ENCODE data around the gene DCUN1D4.
A peak's percentile ranks its signal among the peaks of the same experiment; 100 is the strongest.

Gene DCUN1D4

GRCh38 chr4:51842554-51843308 lies at the start of gene DCUN1D4:
Gene DCUN1D4, plus strand, starts transcription at chr4:51843153. Its CDS starts 90 bp downstream, at chr4:51843243.
- peak; percentile 99 for DNase-seq

- DNase-seq, result no peak
Observed at GRCh38 chr4:51820443-51821234, 22.3 kb upstream of the DCUN1D4 start.

- DNase-seq, result no peak
Observed at GRCh38 chr4:51825341-51825740, 17.6 kb upstream of the DCUN1D4 start.

GRCh38 chr4:51830156-51830720 lies 12.7 kb upstream of the DCUN1D4 start:
- no peak for DNase-seq

GRCh38 chr4:51831133-51831532 lies 11.8 kb upstream of the DCUN1D4 start:
- DNase-seq, result peak; percentile 62

- DNase-seq, result no peak
Observed at GRCh38 chr4:51833236-51833635, 9.7 kb upstream of the DCUN1D4 start.

- DNase-seq, result no peak
Observed at GRCh38 chr4:51835079-51835478, 7.9 kb upstream of the DCUN1D4 start.

GRCh38 chr4:51835855-51836254 lies 7.1 kb upstream of the DCUN1D4 start:
- DNase-seq, result peak; percentile 52

- DNase-seq, result peak; percentile 36
Observed at GRCh38 chr4:51836549-51836948, 6.4 kb upstream of the DCUN1D4 start.

- no peak for DNase-seq
Observed at GRCh38 chr4:51840781-51841180, 2.2 kb upstream of the DCUN1D4 start.

GRCh38 chr4:51842167-51842553 lies 793 bp upstream of the DCUN1D4 start:
- DNase-seq, result no peak

GRCh38 chr4:51843309-51844152 lies 578 bp downstream of the DCUN1D4 start:
- peak; percentile 79 for DNase-seq

- peak; percentile 95 for DNase-seq
Observed at GRCh38 chr4:51844153-51845054, 1.5 kb downstream of the DCUN1D4 start.

- no peak for DNase-seq
Observed at GRCh38 chr4:51845055-51845426, 2.1 kb downstream of the DCUN1D4 start.

- DNase-seq, result no peak
Observed at GRCh38 chr4:51845711-51846110, 2.8 kb downstream of the DCUN1D4 start.

- DNase-seq, result no peak
Observed at GRCh38 chr4:51849430-51849829, 6.5 kb downstream of the DCUN1D4 start.

GRCh38 chr4:51850294-51850693 lies 7.3 kb downstream of the DCUN1D4 start:
- no peak for DNase-seq

GRCh38 chr4:51851090-51851936 lies 8.4 kb downstream of the DCUN1D4 start:
- DNase-seq, result no peak

- no peak for DNase-seq
Observed at GRCh38 chr4:51851937-51852290, 9.0 kb downstream of the DCUN1D4 start.

GRCh38 chr4:51853027-51853682 lies 10.2 kb downstream of the DCUN1D4 start:
- no peak for DNase-seq
